ENCODE measurements around the gene RTTN. TPM values are rescaled to one million over a fixed set of nuclear protein-coding genes. Genes with fewer than 3 reads are reported as not detected.

RTTN gene
- polyA plus RNA-seq, 1 donor (not counting 4 experiments of a cell fraction or from before 2014, with no cell fraction given): 77.3 TPM

DNA sequence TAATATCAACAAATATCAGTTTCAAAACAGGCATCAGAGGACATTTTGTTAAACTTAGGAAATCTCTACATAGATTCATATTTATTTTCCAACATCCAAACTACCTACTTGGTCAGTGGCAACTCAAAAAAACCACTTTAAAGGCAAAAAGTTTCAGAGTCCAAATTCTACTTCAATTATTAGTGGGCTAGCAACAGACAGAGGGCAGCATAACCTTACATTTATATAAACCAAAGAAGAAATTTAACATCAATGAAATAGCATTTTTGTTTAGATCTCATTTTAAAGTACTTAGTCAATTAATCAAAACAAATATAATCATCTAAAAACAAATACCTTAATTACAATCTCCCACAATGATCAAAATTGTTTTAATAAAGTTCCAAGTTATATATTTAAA, 33.3 kb downstream of the RTTN start:
- DNase-seq (ENCODE audit: low read depth, low spot score) (no peak), FAIRE-seq (no peak)
- H3K79me2 ChIP-seq (ENCODE audit: control insufficient read depth, insufficient read depth, low read length): no peaks in the 10 kb centered on the region
- no peaks in the 10 kb centered on the region for H3K9me1 ChIP-seq (ENCODE audit: control insufficient read depth, extremely low read depth, insufficient read depth, low read length)
- H3K27me3 ChIP-seq (ENCODE audit: control insufficient read depth, extremely low read depth, insufficient read depth, low read length): no peaks in the 10 kb centered on the region
- H3K27ac ChIP-seq (ENCODE audit: control insufficient read depth, insufficient read depth, low read length): no peak overlapping the region
- H3K4me2 ChIP-seq (ENCODE audit: control insufficient read depth, extremely low read depth, insufficient read depth, low read depth, low read length): no peak overlapping the region
- no peaks in the 10 kb centered on the region for H4K20me1 ChIP-seq (ENCODE audit: control insufficient read depth, extremely low read depth, insufficient read depth, low read length)
- dilution Hi-C loops (cut with MboI; ENCODE audit: extremely low pct_ligation_motif_present, low sequenced_read_pairs): no loop called here
- H3K4me3 ChIP-seq (ENCODE audit: control insufficient read depth in 2 of 3, extremely low read depth in 1 of 3, insufficient read depth in 2 of 3, low read depth in 1 of 3, low read length in 3 of 3): no peak overlapping the region
- no peak overlapping the region for H3K9ac ChIP-seq (ENCODE audit: control insufficient read depth, extremely low read depth, insufficient read depth, low read length)
- H3K9me3 ChIP-seq (ENCODE audit: control insufficient read depth, low read depth, low read length): no peaks in the 10 kb centered on the region
- no peaks in the 10 kb centered on the region for H3K36me3 ChIP-seq (ENCODE audit: control insufficient read depth in 2 of 2, extremely low read depth in 1 of 2, insufficient read depth in 2 of 2, low read length in 2 of 2)
- H3K4me1 ChIP-seq (ENCODE audit: control insufficient read depth, extremely low read depth, insufficient read depth, low read length): no peaks in the 10 kb centered on the region
- no peak for TF ChIP-seq EZH2 (IDR thresholded peaks at IDR 0.05; ENCODE audit: low read length)
- TF ChIP-seq, protein P1, sequence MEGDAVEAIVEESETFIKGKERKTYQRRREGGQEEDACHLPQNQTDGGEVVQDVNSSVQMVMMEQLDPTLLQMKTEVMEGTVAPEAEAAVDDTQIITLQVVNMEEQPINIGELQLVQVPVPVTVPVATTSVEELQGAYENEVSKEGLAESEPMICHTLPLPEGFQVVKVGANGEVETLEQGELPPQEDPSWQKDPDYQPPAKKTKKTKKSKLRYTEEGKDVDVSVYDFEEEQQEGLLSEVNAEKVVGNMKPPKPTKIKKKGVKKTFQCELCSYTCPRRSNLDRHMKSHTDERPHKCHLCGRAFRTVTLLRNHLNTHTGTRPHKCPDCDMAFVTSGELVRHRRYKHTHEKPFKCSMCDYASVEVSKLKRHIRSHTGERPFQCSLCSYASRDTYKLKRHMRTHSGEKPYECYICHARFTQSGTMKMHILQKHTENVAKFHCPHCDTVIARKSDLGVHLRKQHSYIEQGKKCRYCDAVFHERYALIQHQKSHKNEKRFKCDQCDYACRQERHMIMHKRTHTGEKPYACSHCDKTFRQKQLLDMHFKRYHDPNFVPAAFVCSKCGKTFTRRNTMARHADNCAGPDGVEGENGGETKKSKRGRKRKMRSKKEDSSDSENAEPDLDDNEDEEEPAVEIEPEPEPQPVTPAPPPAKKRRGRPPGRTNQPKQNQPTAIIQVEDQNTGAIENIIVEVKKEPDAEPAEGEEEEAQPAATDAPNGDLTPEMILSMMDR (optimal IDR thresholded peaks at IDR 0.05 in 1 of 3, IDR thresholded peaks at IDR 0.05 in 1 of 3, conservative IDR thresholded peaks at IDR 0.05 in 1 of 3; ENCODE audit: extremely low read depth in 1 of 3, insufficient read depth in 2 of 3, low read length in 3 of 3): peak in 2 of 3 experiments; percentile 12
- no peak overlapping the region for H2AFZ ChIP-seq (ENCODE audit: control insufficient read depth, low read length)

DNA sequence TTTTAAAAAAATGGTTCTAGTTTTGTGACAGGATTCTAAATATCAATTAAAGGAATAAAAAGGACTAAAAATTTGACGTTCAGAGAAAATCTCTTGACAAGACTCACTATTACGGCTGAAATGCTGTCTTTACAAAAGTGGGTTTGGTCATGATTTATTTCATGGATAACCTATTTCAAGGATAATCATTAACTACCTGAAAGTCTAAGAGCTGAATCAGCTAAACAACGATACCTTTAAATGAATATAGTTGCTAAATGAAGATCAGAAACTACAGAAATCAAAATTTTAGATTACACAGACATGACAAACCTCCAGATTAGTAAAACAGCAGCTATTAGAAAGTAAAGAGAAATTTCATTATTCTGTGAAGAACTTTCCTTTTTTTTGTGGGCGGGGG, 35.7 kb downstream of the RTTN start:
- no peaks in the 10 kb centered on the region for H3K9me3 ChIP-seq (ENCODE audit: control insufficient read depth, low read depth, low read length)
- dilution Hi-C loops (cut with MboI; ENCODE audit: extremely low pct_ligation_motif_present, low sequenced_read_pairs): no loop called here
- H3K27ac ChIP-seq (ENCODE audit: control insufficient read depth, insufficient read depth, low read length): no peak overlapping the region
- H4K20me1 ChIP-seq (ENCODE audit: control insufficient read depth, extremely low read depth, insufficient read depth, low read length): no peaks in the 10 kb centered on the region
- no peaks in the 10 kb centered on the region for H3K4me1 ChIP-seq (ENCODE audit: control insufficient read depth, extremely low read depth, insufficient read depth, low read length)
- H3K27me3 ChIP-seq (ENCODE audit: control insufficient read depth, extremely low read depth, insufficient read depth, low read length): no peaks in the 10 kb centered on the region
- TF ChIP-seq, protein P1 (optimal IDR thresholded peaks at IDR 0.05 in 1 of 3, IDR thresholded peaks at IDR 0.05 in 1 of 3, conservative IDR thresholded peaks at IDR 0.05 in 1 of 3; ENCODE audit: extremely low read depth in 1 of 3, insufficient read depth in 2 of 3, low read length in 3 of 3): no peak
- no peak for TF ChIP-seq EZH2 (IDR thresholded peaks at IDR 0.05; ENCODE audit: low read length)
- H2AFZ ChIP-seq (ENCODE audit: control insufficient read depth, low read length): no peak overlapping the region
- H3K4me2 ChIP-seq (ENCODE audit: control insufficient read depth, extremely low read depth, insufficient read depth, low read depth, low read length): no peak overlapping the region
- FAIRE-seq (no peak), DNase-seq (ENCODE audit: low read depth, low spot score) (no peak)
- H3K79me2 ChIP-seq (ENCODE audit: control insufficient read depth, insufficient read depth, low read length): no peaks in the 10 kb centered on the region
- no peaks in the 10 kb centered on the region for H3K9me1 ChIP-seq (ENCODE audit: control insufficient read depth, extremely low read depth, insufficient read depth, low read length)
- H3K36me3 ChIP-seq (ENCODE audit: control insufficient read depth in 2 of 2, extremely low read depth in 1 of 2, insufficient read depth in 2 of 2, low read length in 2 of 2): peaks cover 0 to 2% of the 10 kb centered on the region in 2 experiments
- no peak overlapping the region for H3K9ac ChIP-seq (ENCODE audit: control insufficient read depth, extremely low read depth, insufficient read depth, low read length)
- no peak overlapping the region for H3K4me3 ChIP-seq (ENCODE audit: control insufficient read depth in 2 of 3, extremely low read depth in 1 of 3, insufficient read depth in 2 of 3, low read depth in 1 of 3, low read length in 3 of 3)

All from keratinocyte (primary cell).